ENCODE measurements around the gene RAN.
"Not testable (repeated sequence)": the region's sequence is repeated elsewhere in the genome, so short reads cannot be mapped to it uniquely, and the experiment has no call there.

The RAN gene

DNA sequence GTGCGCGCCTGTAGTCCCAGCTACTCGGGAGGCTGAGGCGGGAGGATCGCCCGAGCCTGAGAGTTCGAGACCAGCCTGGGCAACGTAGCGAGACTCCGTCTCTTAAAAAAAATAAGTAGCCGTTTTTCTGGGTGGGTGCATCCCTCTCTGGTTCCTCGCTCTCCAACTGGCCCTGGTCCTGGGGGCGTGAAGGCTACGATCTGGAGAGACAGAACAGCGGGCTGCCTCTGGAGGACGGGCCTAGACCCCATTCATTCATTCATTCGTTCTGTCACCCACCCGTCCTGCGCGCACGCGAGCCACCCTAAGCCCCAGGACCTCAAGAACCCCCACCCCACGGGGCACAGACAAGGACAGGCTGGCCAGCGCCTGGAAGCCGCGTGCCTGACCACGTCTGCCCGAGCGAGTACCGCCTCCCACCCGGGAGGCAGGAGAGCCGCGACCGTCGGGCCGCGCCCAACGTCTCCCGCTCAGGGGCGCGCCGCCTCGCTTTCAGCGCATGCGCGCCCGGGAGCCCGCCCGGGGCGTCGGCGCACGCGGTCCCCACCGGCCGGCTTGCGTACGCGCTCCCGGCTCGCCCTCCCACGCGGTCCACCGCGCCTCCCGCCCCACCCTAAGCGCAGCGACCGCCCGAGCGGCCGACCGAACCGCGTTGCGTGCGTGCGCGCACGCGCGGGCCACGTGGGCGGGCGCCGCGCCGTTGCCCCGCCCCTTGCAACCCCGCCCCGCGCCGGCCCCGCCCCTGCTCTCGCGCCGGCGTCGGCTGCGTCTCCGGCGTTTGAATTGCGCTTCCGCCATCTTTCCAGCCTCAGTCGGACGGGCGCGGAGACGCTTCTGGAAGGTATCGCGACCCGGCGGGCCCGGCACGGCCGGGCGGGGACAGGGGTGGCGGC is at the start of gene RAN:
TSS of gene RAN (plus strand) at position 781 of the 893 bp plus-strand sequence. CDS start 528 bp downstream, outside the sequence.
- peak; percentile 75 to 92 for DNase-seq

GRCh38 chr12:130825771-130826150 is 46.1 kb upstream of the RAN start:
- DNase-seq, result no peak

GRCh38 chr12:130826151-130826801 is 45.6 kb upstream of the RAN start:
- DNase-seq, result no peak

DNA sequence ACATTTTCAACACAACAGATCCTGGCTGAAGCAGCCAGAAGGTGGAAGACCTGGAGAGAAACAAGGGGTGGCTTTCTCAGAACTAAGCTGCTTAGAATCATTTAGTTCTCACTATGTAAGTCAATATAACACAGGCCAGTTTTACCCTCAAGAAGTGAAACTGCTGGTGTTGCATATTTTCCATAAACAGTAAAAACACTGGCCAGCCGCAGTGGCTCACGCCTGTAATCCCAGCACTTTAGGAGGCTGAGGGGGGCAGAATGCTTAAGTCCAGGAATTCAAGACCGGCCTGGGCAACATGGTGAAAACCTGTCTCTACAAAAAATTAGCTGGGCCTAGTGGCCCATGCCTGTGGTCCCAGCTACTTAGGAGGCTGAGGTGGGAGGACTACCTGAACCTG is 44.4 kb upstream of the RAN start:
- DNase-seq, result no peak

- no peak for DNase-seq
Observed at GRCh38 chr12:130828895-130829294, 43.0 kb upstream of the RAN start.

- no peak for DNase-seq
Observed at GRCh38 chr12:130829391-130830245, 42.2 kb upstream of the RAN start.

- no peak for DNase-seq
Observed at GRCh38 chr12:130830246-130830551, 41.7 kb upstream of the RAN start.

GRCh38 chr12:130831246-130831645 is 40.6 kb upstream of the RAN start:
- DNase-seq, result no peak

GRCh38 chr12:130831876-130832405 is 39.9 kb upstream of the RAN start:
- no peak for DNase-seq

- no peak for DNase-seq
Observed at GRCh38 chr12:130832561-130833209, 39.2 kb upstream of the RAN start.

DNA sequence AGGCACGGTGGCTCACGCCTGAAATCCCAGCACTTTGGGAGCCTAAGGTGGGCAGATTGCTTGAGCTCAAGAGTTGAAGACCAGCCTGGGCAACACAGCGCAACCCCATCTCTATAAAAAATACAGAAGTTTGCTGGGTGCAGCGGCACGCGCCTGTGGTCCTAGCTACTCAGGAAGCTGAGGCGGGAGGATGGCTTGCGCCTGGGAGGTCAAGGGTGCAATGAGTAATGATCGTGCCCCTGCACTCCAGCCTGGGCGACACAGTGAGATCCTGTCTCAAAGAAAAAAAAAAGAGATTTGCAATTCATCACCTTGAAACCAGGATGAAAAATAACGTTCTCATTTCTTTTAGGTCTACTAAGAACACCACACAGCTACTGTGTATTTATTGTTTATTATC is 36.9 kb upstream of the RAN start:
- DNase-seq, result no peak

DNA sequence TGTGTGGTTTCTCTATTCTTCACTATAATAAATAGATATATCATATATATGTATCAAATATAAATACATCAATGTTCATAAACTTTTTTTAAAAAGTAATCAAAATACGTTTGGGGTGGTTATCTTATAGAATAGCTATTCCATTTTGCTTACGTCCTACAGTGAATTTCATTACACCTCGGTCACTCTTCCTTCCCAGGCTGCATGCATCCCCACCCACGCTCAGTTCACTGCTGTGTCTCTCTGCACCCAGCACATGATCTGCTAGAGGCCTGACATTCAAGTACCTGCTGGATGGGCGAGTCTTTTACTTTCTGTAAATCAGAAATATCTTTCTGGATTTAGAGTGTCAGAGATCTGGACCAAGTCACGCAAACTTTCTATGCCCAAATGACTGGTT is 36.4 kb upstream of the RAN start:
- DNase-seq, result no peak

DNA sequence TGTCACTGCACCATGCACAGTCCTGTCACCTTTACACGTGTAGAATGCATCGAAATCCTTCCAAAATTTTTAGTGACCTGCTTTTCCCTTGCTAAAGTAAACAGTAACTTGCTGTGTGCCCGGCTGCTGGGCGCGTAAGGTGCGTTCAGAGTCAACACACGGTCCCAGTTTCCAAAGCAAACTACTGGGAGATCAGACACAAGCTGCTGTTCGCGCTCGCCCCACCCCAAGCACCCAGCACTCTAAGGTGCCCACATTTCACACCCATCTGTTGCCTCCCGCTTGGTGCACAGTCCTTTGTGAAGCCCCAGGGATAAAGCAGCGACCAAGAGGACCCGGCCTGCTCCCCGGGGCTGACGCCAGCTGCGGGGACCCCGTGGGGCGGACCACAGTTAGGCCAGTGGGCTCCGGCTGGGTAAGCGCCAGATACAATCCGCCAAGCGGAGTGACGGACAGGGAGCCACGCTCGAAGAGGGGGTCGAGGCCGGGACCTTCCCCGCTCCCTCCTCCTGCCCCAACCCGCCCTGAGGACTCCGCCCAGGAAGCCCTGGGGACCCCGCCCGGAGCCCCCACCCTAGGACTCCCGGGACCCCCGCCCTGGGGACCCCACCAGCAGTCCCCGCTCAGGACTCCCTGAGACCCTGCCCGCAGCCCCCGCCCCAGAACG is 33.4 kb upstream of the RAN start:
- no peak for DNase-seq

DNA sequence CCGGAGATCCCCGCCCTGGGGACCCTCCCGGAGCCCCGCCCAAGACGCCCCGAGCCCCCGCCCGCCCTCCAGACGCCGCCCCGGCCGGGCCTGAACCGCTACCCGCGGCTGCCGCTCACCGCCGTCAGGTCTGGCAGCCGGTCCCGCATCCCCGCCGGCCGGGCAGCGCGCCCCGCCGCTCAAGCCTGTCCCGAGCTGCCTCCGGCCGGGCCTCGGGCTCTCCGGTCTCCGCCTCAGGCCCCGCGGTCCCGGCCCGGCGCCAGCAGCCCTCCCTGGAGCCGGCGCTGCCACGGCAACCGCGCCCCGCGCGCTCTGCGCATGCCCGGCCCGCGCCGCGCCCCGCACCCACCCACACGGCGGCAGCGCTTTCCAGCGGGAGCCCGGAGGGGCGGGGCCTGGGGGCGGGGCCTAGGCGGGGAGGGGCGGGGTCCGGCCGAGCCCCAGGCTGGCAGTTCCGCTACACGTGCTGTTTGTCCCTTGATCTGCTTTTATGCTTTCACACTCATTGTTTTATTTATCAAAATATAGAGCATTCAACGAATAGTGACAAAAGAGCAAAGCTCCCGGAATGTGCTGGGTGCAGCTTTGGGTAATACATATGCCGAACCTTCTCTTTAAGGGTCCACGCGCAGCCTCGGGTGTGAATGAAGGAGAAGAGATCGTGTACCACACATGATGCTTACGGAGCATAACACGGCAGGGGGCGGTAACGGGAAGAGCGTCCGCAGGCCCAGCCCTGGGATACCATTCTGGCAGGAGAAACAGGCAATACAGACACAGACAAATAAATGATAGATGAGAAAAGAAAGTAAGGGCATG is 32.7 kb upstream of the RAN start, which contains the start of gene STX2:
TSS of gene STX2 (minus strand) at position 300 of the 819 bp plus-strand sequence. CDS start at position 149, 151 bp downstream.
- DNase-seq, result peak; percentile 50 to 75

- no peak for DNase-seq
Observed at GRCh38 chr12:130839770-130840404, 32.0 kb upstream of the RAN start.

DNA sequence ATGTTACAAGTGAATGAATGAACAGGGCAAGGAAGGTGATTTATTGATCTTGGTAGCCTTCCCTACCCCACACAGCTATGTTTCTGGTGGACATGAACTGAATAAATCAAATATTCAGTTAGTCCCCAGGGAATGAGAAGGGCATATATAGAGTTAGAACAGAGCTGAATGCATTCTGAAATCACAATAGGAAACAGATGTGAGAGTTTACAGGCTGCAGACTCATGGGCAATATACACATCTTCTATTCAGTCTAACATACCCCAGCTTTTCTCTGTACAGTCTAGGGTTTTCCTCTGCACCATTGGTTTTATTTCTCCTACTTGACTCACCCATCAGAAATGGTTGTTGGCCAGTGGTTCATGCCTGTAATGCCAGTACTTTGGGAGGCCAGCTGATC is 25.5 kb upstream of the RAN start:
- DNase-seq, result no peak

GRCh38 chr12:130847112-130847511 is 24.8 kb upstream of the RAN start:
- no peak for DNase-seq

- DNase-seq, result not testable (repeated sequence)
Observed at GRCh38 chr12:130848105-130848504, 23.8 kb upstream of the RAN start.

DNA sequence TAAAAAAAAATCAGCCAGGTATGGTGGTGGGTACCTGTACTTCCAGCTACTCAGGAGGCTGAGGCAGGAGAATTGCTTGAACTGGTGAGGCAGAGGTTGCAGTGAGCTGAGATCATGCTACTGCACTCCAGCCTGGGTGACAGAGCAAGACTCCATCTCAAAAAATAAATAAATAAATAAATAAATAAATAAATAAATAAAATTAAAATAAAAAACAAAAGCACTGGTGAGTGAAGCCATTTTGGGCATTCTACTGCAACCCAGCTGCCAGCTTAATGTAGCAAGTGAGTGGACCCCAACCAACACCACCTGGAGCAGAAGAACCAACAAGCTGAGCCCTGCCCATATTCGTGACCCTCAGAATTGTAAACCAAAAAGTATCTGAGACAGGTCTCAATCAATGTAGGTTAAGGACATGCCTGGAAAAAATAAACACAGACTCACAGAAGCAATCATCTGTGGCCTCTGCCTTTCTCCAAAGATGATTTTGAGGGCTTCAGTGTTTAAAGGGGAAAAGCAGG is 23.0 kb upstream of the RAN start:
- not testable (repeated sequence) for DNase-seq
